GM23338 (cell line): ENCODE data around the gene YTHDF2. TPM values are rescaled to one million over a fixed set of nuclear protein-coding genes. Genes with fewer than 3 reads are reported as not detected.
A peak's percentile ranks its signal among the peaks of the same experiment; 100 is the strongest.
"Not testable (repeated sequence)": the region's sequence is repeated elsewhere in the genome, so short reads cannot be mapped to it uniquely, and the experiment has no call there.

Experiments used
- ATAC-seq: fragments of 200-7000 bp; cut with Tn5 transposase; 3 replicates; pipeline ENCODE4 v1.9.1; 2020
- DNase-seq: peaks from one replicate; pipeline ENCODE4 v3.0.0-alpha.2; 2015; ENCODE audit warnings: low spot score
- H2AFZ ChIP-seq: fragments of 200-600 bp; sonication (generic); 2 replicates; pipeline ENCODE4 v1.8.0; 2016; ENCODE audit warnings: antibody characterized with exemption, mild to moderate bottlenecking, moderate library complexity
- H3F3A ChIP-seq: fragments of 200-600 bp; sonication (generic); replicated peaks from 2 replicates; pipeline ENCODE4 v1.8.0; 2017; ENCODE audit warnings: antibody characterized with exemption, mixed run types, low read depth
- H3K27ac ChIP-seq: fragments of 200-600 bp; sonication (generic); 2 replicates; pipeline ENCODE4 v1.6.1; 2016; ENCODE audit warnings: low read depth
- H3K27me3 ChIP-seq: fragments of 200-600 bp; sonication (generic); 2 replicates; pipeline ENCODE4 v1.8.0; 2016; ENCODE audit warnings: mild to moderate bottlenecking, mixed run types, moderate library complexity; ENCODE audit not compliant: insufficient read depth
- H3K36me3 ChIP-seq: fragments of 200-600 bp; sonication (generic); 2 replicates; pipeline ENCODE4 v1.8.0; 2016; ENCODE audit warnings: mild to moderate bottlenecking; ENCODE audit not compliant: insufficient read depth
- H3K4me1 ChIP-seq: fragments of 200-600 bp; sonication (generic); 2 replicates; pipeline ENCODE4 v1.8.0; 2016; ENCODE audit warnings: mild to moderate bottlenecking, moderate library complexity; ENCODE audit not compliant: insufficient read depth
- H3K4me2 ChIP-seq: fragments of 200-600 bp; sonication (generic); 2 replicates; pipeline ENCODE4 v1.7.1; 2017; ENCODE audit warnings: mixed run types
- H3K4me3 ChIP-seq: fragments of 200-600 bp; sonication (generic); 2 replicates; pipeline ENCODE4 v1.6.1; 2016; ENCODE audit warnings: mixed run types
- H3K79me2 ChIP-seq: fragments of 200-600 bp; sonication (generic); replicated peaks from 2 replicates; pipeline ENCODE4 v1.8.0; 2017; ENCODE audit warnings: mild to moderate bottlenecking; ENCODE audit not compliant: insufficient read depth
- H3K9me2 ChIP-seq: fragments of 200-600 bp; sonication (generic); 2 replicates; pipeline ENCODE4 v1.8.0; 2017; ENCODE audit not compliant: insufficient read depth
- H4K20me1 ChIP-seq: fragments of 200-600 bp; sonication (generic); replicated peaks from 2 replicates; pipeline ENCODE4 v1.8.0; 2017; ENCODE audit warnings: mild to moderate bottlenecking; ENCODE audit not compliant: insufficient read depth
- H3K27ac Mint-ChIP-seq: 2 replicates; pipeline ENCODE4 v1.8.0; 2020; ENCODE audit warnings: inconsistent platforms, mild to moderate bottlenecking, moderate library complexity, mixed read lengths
- H3K27me3 Mint-ChIP-seq: 3 replicates; pipeline ENCODE4 v1.8.0; 2022; ENCODE audit warnings: low read depth, mild to moderate bottlenecking, moderate library complexity, mixed read lengths, inconsistent platforms; ENCODE audit not compliant: insufficient read depth, poor library complexity
- H3K36me3 Mint-ChIP-seq: 3 replicates; pipeline ENCODE4 v1.8.0; 2021; ENCODE audit warnings: low read depth, mild to moderate bottlenecking, inconsistent platforms, moderate library complexity, mixed read lengths
- H3K4me1 Mint-ChIP-seq: 3 replicates; pipeline ENCODE4 v1.8.0; 2020; ENCODE audit warnings: mild to moderate bottlenecking, inconsistent platforms, mixed read lengths
- H3K4me3 Mint-ChIP-seq: 3 replicates; pipeline ENCODE4 v1.8.0; 2021; ENCODE audit warnings: moderate library complexity, mild to moderate bottlenecking, inconsistent platforms, mixed read lengths
- H3K9me3 Mint-ChIP-seq: 3 replicates; pipeline ENCODE4 v1.8.0; 2020; ENCODE audit warnings: moderate library complexity, mild to moderate bottlenecking, inconsistent platforms, mixed read lengths
- JUNB ChIP-seq: IDR thresholded peaks from one replicate; pipeline ENCODE4 v1.6.1; 2016; ENCODE audit warnings: antibody characterized with exemption; ENCODE audit not compliant: unreplicated experiment
- ZNF462 ChIP-seq: fragments of 250-450 bp; sonication (Bioruptor Pico); IDR thresholded peaks from 2 replicates; pipeline ENCODE4 v1.5.0; 2020; ENCODE audit warnings: mild to moderate bottlenecking, moderate library complexity
- polyA plus RNA-seq: library from polyadenylated mRNA; unstranded; fragments of >200 nt; fragmentation: Nextera tagmentation; extraction: Ambion mirVana; gene quantifications from 2 replicates; pipeline ENCODE4 v1.2.1, GENCODE V29; 2016
- total RNA-seq: library from RNA; depleted of rRNA; stranded (reverse); fragments of >200 nt; shearing (Covaris generic); gene quantifications from 2 replicates; pipeline ENCODE4 v1.2.3, GENCODE V29; 2014

YTHDF2 gene
- total and polyA plus RNA-seq, 2 experiments from 2014 or later = 130 to 169 TPM

- Histone ChIP-seq H3K9me2 (no peaks in the 10 kb centered on the region), H3K4me2 (no peak overlapping the region), H4K20me1 (no peaks in the 10 kb centered on the region), H3K27ac (no peak overlapping the region), H3K4me1 (peaks cover 5% of the 10 kb centered on the region), H3K27me3 (no peaks in the 10 kb centered on the region), H3K4me3 (no peak overlapping the region), H2AFZ (peak overlapping the region; percentile 67; the same call in 1 of the 2 replicates), H3F3A (no peaks in the 10 kb centered on the region; the same call in 1 of the 2 replicates), H3K36me3 (no peaks in the 10 kb centered on the region), H3K79me2 (no peaks in the 10 kb centered on the region)
- Mint-ChIP-seq H3K9me3 (no peaks in the 10 kb centered on the region; the same call in 2 of the 3 replicates), H3K4me1 (peaks cover 13% of the 10 kb centered on the region), H3K27me3 (peaks cover 8% of the 10 kb centered on the region), H3K36me3 (no peaks in the 10 kb centered on the region), H3K4me3 (no peak overlapping the region), H3K27ac (no peak overlapping the region; the same call in 1 of the 2 replicates)
- DNase-seq (peak; percentile 31), ATAC-seq (no peak)
- TF ChIP-seq ZNF462 (CRISPR knock-in tag) = no peak
- no peak for TF ChIP-seq JUNB
Observed at GRCh38 chr1:28792644-28793121, 55.9 kb downstream of the YTHDF2 start.

GRCh38 chr1:28794582-28794981, 57.8 kb downstream of the YTHDF2 start:
- H3K4me2 ChIP-seq, H3K27me3 Mint-ChIP-seq, H3K9me3 Mint-ChIP-seq, H3K9me2 ChIP-seq, H4K20me1 ChIP-seq, DNase-seq, H3K27ac Mint-ChIP-seq, H3K36me3 ChIP-seq, H3K27ac ChIP-seq, H3K36me3 Mint-ChIP-seq, ATAC-seq, H3K4me3 ChIP-seq, H3K79me2 ChIP-seq, H3K4me3 Mint-ChIP-seq, H3K4me1 ChIP-seq, H3F3A ChIP-seq, H3K27me3 ChIP-seq: not testable (repeated sequence)
- H2AFZ ChIP-seq = peak overlapping the region; percentile 67
- peaks cover 13% of the 10 kb centered on the region for H3K4me1 Mint-ChIP-seq
